ENCODE measurements around the gene PHYHD1. TPM values are rescaled to one million over a fixed set of nuclear protein-coding genes. Genes with fewer than 3 reads are reported as not detected.
"Not testable (repeated sequence)": the region's sequence is repeated elsewhere in the genome, so short reads cannot be mapped to it uniquely, and the experiment has no call there.

PHYHD1 gene
- total RNA-seq, 1 donor from 2014 or later, result 21.9 TPM

GRCh38 chr9:128918921-128919320 is 1.9 kb upstream of the PHYHD1 start:
- no peak for DNase-seq (ENCODE audit: low spot score)
- intact Hi-C loops (cut with DNase I), result no loop called here

- DNase-seq (ENCODE audit: low spot score), result no peak
- intact Hi-C loops (cut with DNase I), result loop anchor here (2.0 kb wide), 1 partner anchor 37 kb away; the partner anchor contains the start of gene LRRC8A
Measured at GRCh38 chr9:128919402-128920089, 1.2 kb upstream of the PHYHD1 start.

GRCh38 chr9:128921881-128922763 is 1.3 kb downstream of the PHYHD1 start:
- DNase-seq (ENCODE audit: low spot score), result no peak
- intact Hi-C loops (cut with DNase I), result loop anchor here (2.0 kb wide), 1 partner anchor 39 kb away; the partner anchor contains the start of gene LRRC8A

GRCh38 chr9:128923493-128923883 is 2.7 kb downstream of the PHYHD1 start:
- intact Hi-C loops (cut with DNase I), result no loop called here
- DNase-seq (ENCODE audit: low spot score), result no peak

- intact Hi-C loops (cut with DNase I), result loop anchor here (1.0 kb wide), 1 partner anchor 65 kb away; no protein-coding TSS in a partner anchor
- DNase-seq (ENCODE audit: low spot score), result no peak
Measured at GRCh38 chr9:128927731-128928411, 7.1 kb downstream of the PHYHD1 start.

- intact Hi-C loops (cut with DNase I), result loop anchor here (1.0 kb wide), 1 partner anchor 65 kb away; no protein-coding TSS in a partner anchor
- no peak for DNase-seq (ENCODE audit: low spot score)
Measured at GRCh38 chr9:128928624-128929023, 7.8 kb downstream of the PHYHD1 start.

- DNase-seq (ENCODE audit: low spot score), result no peak
- intact Hi-C loops (cut with DNase I), result no loop called here
Measured at GRCh38 chr9:128929560-128929959, 8.8 kb downstream of the PHYHD1 start.

- no peak for DNase-seq (ENCODE audit: low spot score)
- intact Hi-C loops (cut with DNase I), result no loop called here
Measured at GRCh38 chr9:128933731-128934130, 12.9 kb downstream of the PHYHD1 start.

GRCh38 chr9:128936171-128936865 is 15.5 kb downstream of the PHYHD1 start:
- no peak for DNase-seq (ENCODE audit: low spot score)
- intact Hi-C loops (cut with DNase I), result no loop called here

GRCh38 chr9:128937310-128938165 is 16.8 kb downstream of the PHYHD1 start:
- peak; percentile 47 for DNase-seq (ENCODE audit: low spot score)
- intact Hi-C loops (cut with DNase I), result no loop called here

- DNase-seq (ENCODE audit: low spot score), result peak; percentile 60
- intact Hi-C loops (cut with DNase I), result no loop called here
Measured at GRCh38 chr9:128940271-128940921, 19.6 kb downstream of the PHYHD1 start.

GRCh38 chr9:128940946-128941755 is 20.4 kb downstream of the PHYHD1 start:
- peak; percentile 69 for DNase-seq (ENCODE audit: low spot score)
- intact Hi-C loops (cut with DNase I), result no loop called here

GRCh38 chr9:128943832-128944620 is 23.2 kb downstream of the PHYHD1 start:
- intact Hi-C loops (cut with DNase I), result no loop called here
- peak; percentile 39 for DNase-seq (ENCODE audit: low spot score)

GRCh38 chr9:128944966-128945365 is 24.2 kb downstream of the PHYHD1 start:
- intact Hi-C loops (cut with DNase I), result loop anchor here (5.0 kb wide), 1 partner anchor 62 kb away; no protein-coding TSS in a partner anchor
- DNase-seq (ENCODE audit: low spot score), result not testable (repeated sequence)

- intact Hi-C loops (cut with DNase I), result loop anchor here (5.0 kb wide), 1 partner anchor 61 kb away; no protein-coding TSS in a partner anchor
- DNase-seq (ENCODE audit: low spot score), result no peak
Measured at GRCh38 chr9:128945798-128946501, 25.2 kb downstream of the PHYHD1 start.

Data from cardiac septum (tissue), 1 donor.